ENCODE results near the gene MACROD2.

The MACROD2 gene

GRCh38 chr20:15625981-15626380 is 1630.7 kb downstream of the MACROD2 start:
- no peak for TF ChIP-seq CTCF (conservative IDR thresholded peaks at IDR 0.05; ENCODE audit: low read length)
- no peak for DNase-seq (ENCODE audit: low read depth)
- no peak overlapping the region for H3K4me3 ChIP-seq (ENCODE audit: low read length)

- DNase-seq (ENCODE audit: low read depth), result no peak
- no peak for TF ChIP-seq CTCF (conservative IDR thresholded peaks at IDR 0.05; ENCODE audit: low read length)
- H3K4me3 ChIP-seq (ENCODE audit: low read length), result no peak overlapping the region
Observed at GRCh38 chr20:15627089-15627488, 1631.8 kb downstream of the MACROD2 start.

GRCh38 chr20:15627501-15627903 is 1632.2 kb downstream of the MACROD2 start:
- TF ChIP-seq CTCF (conservative IDR thresholded peaks at IDR 0.05; ENCODE audit: low read length), result no peak
- H3K4me3 ChIP-seq (ENCODE audit: low read length), result no peak overlapping the region
- no peak for DNase-seq (ENCODE audit: low read depth)

- no peak overlapping the region for H3K4me3 ChIP-seq (ENCODE audit: low read length)
- no peak for TF ChIP-seq CTCF (conservative IDR thresholded peaks at IDR 0.05; ENCODE audit: low read length)
- no peak for DNase-seq (ENCODE audit: low read depth)
Observed at GRCh38 chr20:15628851-15629353, 1633.6 kb downstream of the MACROD2 start.

GRCh38 chr20:15630360-15630759 is 1635.0 kb downstream of the MACROD2 start:
- DNase-seq (ENCODE audit: low read depth), result no peak
- no peak for TF ChIP-seq CTCF (conservative IDR thresholded peaks at IDR 0.05; ENCODE audit: low read length)
- H3K4me3 ChIP-seq (ENCODE audit: low read length), result no peak overlapping the region

- no peak overlapping the region for H3K4me3 ChIP-seq (ENCODE audit: low read length)
- no peak for DNase-seq (ENCODE audit: low read depth)
- no peak for TF ChIP-seq CTCF (conservative IDR thresholded peaks at IDR 0.05; ENCODE audit: low read length)
Observed at GRCh38 chr20:15632680-15633079, 1637.4 kb downstream of the MACROD2 start.

GRCh38 chr20:15634102-15634501 is 1638.8 kb downstream of the MACROD2 start:
- no peak for DNase-seq (ENCODE audit: low read depth)
- H3K4me3 ChIP-seq (ENCODE audit: low read length), result no peak overlapping the region
- no peak for TF ChIP-seq CTCF (conservative IDR thresholded peaks at IDR 0.05; ENCODE audit: low read length)
